Measurements from ENCODE around the gene NAV3. TPM values are rescaled to one million over a fixed set of nuclear protein-coding genes. Genes with fewer than 3 reads are reported as not detected.

Gene NAV3
- total RNA-seq, 4 donors from 2014 or later = 32.0 to 60.5 (median 35.8) TPM

GRCh38 chr12:78156751-78157150 lies 326.1 kb downstream of the NAV3 start:
- no peak for DNase-seq (ENCODE audit: low spot score in 2 of 2)
- no peak for TF ChIP-seq EP300 (IDR thresholded peaks at IDR 0.05)
- TF ChIP-seq CTCF (IDR thresholded peaks at IDR 0.05) = no peak
- TF ChIP-seq POLR2A (IDR thresholded peaks at IDR 0.05) = no peak
- no peak overlapping the region for H3K4me3 ChIP-seq
- no peaks in the 10 kb centered on the region for H3K9me3 ChIP-seq
- H3K27ac ChIP-seq = no peak overlapping the region
- no peaks in the 10 kb centered on the region for H3K4me1 ChIP-seq
- no peaks in the 10 kb centered on the region for H3K27me3 ChIP-seq
- H3K36me3 ChIP-seq = peaks cover 0 to 18% (median 0%) of the 10 kb centered on the region in 3 donors

GRCh38 chr12:78157199-78157598 lies 326.5 kb downstream of the NAV3 start:
- H3K27ac ChIP-seq = no peak overlapping the region
- no peaks in the 10 kb centered on the region for H3K9me3 ChIP-seq
- TF ChIP-seq CTCF (IDR thresholded peaks at IDR 0.05) (no peak), POLR2A (IDR thresholded peaks at IDR 0.05) (no peak)
- DNase-seq (ENCODE audit: low spot score in 2 of 2) = no peak
- 55 to 100% methylated on average over 1 of the region's 1 CpG for WGBS, 2 donors
- H3K4me3 ChIP-seq = no peak overlapping the region
- H3K27me3 ChIP-seq = no peaks in the 10 kb centered on the region
- peaks cover 0 to 18% (median 0%) of the 10 kb centered on the region in 3 donors for H3K36me3 ChIP-seq
- H3K4me1 ChIP-seq = no peaks in the 10 kb centered on the region

GRCh38 chr12:78164154-78164553 lies 333.5 kb downstream of the NAV3 start:
- Histone ChIP-seq H3K27ac (no peak overlapping the region), H3K4me1 (no peaks in the 10 kb centered on the region), H3K36me3 (peaks cover 0 to 9% (median 0%) of the 10 kb centered on the region in 3 donors), H3K4me3 (no peak overlapping the region), H3K9me3 (no peaks in the 10 kb centered on the region), H3K27me3 (no peaks in the 10 kb centered on the region)
- no peak for TF ChIP-seq EP300 (IDR thresholded peaks at IDR 0.05)
- TF ChIP-seq CTCF (IDR thresholded peaks at IDR 0.05) = no peak
- TF ChIP-seq POLR2A (IDR thresholded peaks at IDR 0.05) = no peak
- no peak for DNase-seq (ENCODE audit: low spot score in 2 of 2)
- 95 to 97% methylated on average over 1 of the region's 1 CpG for WGBS, 2 donors

GRCh38 chr12:78167510-78167909 lies 336.8 kb downstream of the NAV3 start:
- DNase-seq (ENCODE audit: low spot score in 2 of 2) = no peak
- 36 to 57% methylated on average over 3 of the region's 3 CpGs for WGBS, 2 donors
- Histone ChIP-seq H3K36me3 (peaks cover 0 to 5% (median 0%) of the 10 kb centered on the region in 3 donors), H3K9me3 (no peaks in the 10 kb centered on the region), H3K4me1 (no peaks in the 10 kb centered on the region), H3K27me3 (no peaks in the 10 kb centered on the region), H3K27ac (no peak overlapping the region), H3K4me3 (no peak overlapping the region)
- no peak for TF ChIP-seq EP300 (IDR thresholded peaks at IDR 0.05)
- no peak for TF ChIP-seq POLR2A (IDR thresholded peaks at IDR 0.05)
- TF ChIP-seq CTCF (IDR thresholded peaks at IDR 0.05) = no peak

GRCh38 chr12:78171061-78171460 lies 340.4 kb downstream of the NAV3 start:
- H3K36me3 ChIP-seq = peaks cover 0 to 5% (median 0%) of the 10 kb centered on the region in 3 donors
- H3K4me3 ChIP-seq = no peak overlapping the region
- H3K9me3 ChIP-seq = no peaks in the 10 kb centered on the region
- no peaks in the 10 kb centered on the region for H3K27me3 ChIP-seq
- H3K4me1 ChIP-seq = no peaks in the 10 kb centered on the region
- TF ChIP-seq EP300 (IDR thresholded peaks at IDR 0.05) (no peak), CTCF (IDR thresholded peaks at IDR 0.05) (no peak), POLR2A (IDR thresholded peaks at IDR 0.05) (no peak)
- H3K27ac ChIP-seq = no peak overlapping the region
- no peak for DNase-seq (ENCODE audit: low spot score in 2 of 2)
- 60 to 64% methylated on average over 1 of the region's 1 CpG for WGBS, 2 donors
